IPS-20b (cell line): ENCODE results near the gene PRTN3.
A peak's percentile ranks its signal among the peaks of the same experiment; 100 is the strongest.

Experiments used
- H3K27ac ChIP-seq: one replicate; pipeline ENCODE4 v1.5.1; 2013; ENCODE audit warnings: low read length
- H3K27me3 ChIP-seq: 2 replicates; pipeline ENCODE4 v1.6.1; 2013; ENCODE audit warnings: mild to moderate bottlenecking, low read length, inconsistent platforms; ENCODE audit not compliant: insufficient read depth
- H3K36me3 ChIP-seq: 2 replicates; pipeline ENCODE4 v1.6.1; 2013; ENCODE audit warnings: low read depth, mild to moderate bottlenecking, inconsistent platforms, low read length, moderate library complexity; ENCODE audit not compliant: insufficient read depth
- H3K4me1 ChIP-seq: 2 replicates; pipeline ENCODE4 v1.6.1; 2013; ENCODE audit warnings: mild to moderate bottlenecking, control low read depth, inconsistent platforms, low read length, moderate library complexity; ENCODE audit not compliant: insufficient read depth
- H3K4me3 ChIP-seq: 2 replicates; pipeline ENCODE4 v1.5.1; 2013; ENCODE audit warnings: mild to moderate bottlenecking, low read length, inconsistent platforms
- H3K9ac ChIP-seq: 2 replicates; pipeline ENCODE4 v1.6.1; 2013; ENCODE audit warnings: low read depth, mild to moderate bottlenecking, inconsistent platforms, low read length, moderate library complexity
- H3K9me3 ChIP-seq: 2 replicates; pipeline ENCODE4 v1.6.1; 2013; ENCODE audit warnings: mild to moderate bottlenecking, low read depth, low read length, inconsistent platforms; ENCODE audit not compliant: insufficient read depth

Gene PRTN3

DNA sequence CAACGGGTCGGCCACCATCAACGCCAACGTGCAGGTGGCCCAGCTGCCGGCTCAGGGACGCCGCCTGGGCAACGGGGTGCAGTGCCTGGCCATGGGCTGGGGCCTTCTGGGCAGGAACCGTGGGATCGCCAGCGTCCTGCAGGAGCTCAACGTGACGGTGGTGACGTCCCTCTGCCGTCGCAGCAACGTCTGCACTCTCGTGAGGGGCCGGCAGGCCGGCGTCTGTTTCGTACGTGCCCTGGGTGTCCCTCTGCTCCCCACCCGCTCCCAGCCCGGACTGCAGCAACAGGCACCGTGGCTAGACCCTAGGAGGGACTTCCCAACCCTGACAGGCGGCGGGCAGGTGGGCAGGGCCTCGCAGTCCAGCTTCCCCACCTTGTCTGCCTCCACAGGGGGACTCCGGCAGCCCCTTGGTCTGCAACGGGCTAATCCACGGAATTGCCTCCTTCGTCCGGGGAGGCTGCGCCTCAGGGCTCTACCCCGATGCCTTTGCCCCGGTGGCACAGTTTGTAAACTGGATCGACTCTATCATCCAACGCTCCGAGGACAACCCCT is 14.8 kb downstream of the PRTN3 start:
- Histone ChIP-seq H3K27ac (no peak overlapping the region), H3K27me3 (peaks cover 25% of the 10 kb centered on the region), H3K4me3 (no peak overlapping the region), H3K9me3 (no peaks in the 10 kb centered on the region), H3K4me1 (no peaks in the 10 kb centered on the region), H3K9ac (no peak overlapping the region), H3K36me3 (no peaks in the 10 kb centered on the region)

DNA sequence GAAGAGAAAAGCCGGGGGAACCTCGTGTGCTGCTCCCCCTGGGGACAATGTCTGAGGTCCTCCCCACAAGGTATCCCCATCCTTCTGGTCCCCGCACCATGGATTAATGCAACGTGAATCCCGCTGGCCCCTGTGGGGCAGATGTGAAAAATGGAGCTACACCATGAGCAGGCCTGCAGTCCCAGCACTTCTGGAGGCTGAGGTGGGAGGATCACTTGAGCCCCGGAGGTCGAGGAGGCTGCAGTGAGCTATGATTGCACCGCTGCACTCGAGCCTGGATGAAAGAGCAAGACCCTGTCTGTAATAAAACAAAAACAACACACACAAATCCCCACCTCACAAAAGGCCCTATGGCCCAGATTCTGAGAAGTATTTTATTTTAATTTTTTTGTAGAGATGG is 17.5 kb downstream of the PRTN3 start:
- Histone ChIP-seq H3K27me3 (peaks cover 35% of the 10 kb centered on the region), H3K4me3 (no peak overlapping the region), H3K36me3 (no peaks in the 10 kb centered on the region), H3K4me1 (no peaks in the 10 kb centered on the region), H3K9ac (no peak overlapping the region), H3K27ac (no peak overlapping the region), H3K9me3 (no peaks in the 10 kb centered on the region)

DNA sequence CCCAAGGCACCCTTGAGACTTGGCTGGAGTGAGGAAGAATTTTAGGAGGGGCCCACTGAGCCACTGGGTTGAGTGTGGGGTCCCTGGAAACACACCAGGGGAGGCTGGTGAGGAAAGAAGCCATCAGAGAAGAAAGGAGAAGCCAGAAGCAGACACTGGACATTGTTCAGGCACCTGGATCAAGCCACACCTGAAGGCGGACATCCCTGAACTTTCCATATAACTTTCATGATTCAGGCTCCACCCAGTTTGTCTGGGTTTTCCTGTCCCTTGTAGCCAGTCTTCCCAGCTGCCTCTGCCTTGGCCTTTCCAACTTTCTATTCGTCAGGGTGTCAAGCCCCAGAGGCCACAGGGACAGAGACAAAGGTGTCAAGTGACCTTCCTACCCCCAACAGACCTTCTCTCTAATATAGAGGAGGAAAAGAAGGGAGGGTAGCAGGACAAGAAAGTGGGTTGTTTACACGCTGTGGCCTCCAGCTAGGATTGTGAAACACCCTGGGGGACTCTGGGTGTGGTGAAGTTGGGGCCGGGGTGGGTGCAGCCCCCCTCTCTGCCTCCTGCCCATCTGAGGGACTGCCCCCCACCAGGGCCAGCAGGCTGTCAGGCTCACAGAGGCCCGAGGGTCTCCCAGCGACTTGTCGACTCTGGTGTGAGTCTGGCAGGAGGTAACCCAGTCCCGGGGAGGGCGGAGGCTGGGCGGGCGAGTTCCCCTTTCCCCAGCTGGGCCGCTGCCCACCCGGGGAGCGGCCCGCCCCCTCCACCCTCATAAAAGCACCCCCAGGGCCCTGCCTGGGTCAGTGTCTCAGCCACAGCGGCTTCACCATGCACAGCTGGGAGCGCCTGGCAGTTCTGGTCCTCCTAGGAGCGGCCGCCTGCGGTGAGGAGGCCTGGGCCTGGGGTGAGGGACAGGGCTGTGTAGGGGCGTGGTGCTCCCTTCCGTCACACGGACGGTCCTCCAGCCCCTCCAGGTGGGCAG is 18.4 kb downstream of the PRTN3 start, which contains the start of gene CFD:
Gene CFD (plus strand): TSS at position 797 of the 976 bp plus-strand sequence. CDS start 26 bp downstream, at position 823.
- no peak within 1 kb of the TSS for H3K27ac ChIP-seq

DNA sequence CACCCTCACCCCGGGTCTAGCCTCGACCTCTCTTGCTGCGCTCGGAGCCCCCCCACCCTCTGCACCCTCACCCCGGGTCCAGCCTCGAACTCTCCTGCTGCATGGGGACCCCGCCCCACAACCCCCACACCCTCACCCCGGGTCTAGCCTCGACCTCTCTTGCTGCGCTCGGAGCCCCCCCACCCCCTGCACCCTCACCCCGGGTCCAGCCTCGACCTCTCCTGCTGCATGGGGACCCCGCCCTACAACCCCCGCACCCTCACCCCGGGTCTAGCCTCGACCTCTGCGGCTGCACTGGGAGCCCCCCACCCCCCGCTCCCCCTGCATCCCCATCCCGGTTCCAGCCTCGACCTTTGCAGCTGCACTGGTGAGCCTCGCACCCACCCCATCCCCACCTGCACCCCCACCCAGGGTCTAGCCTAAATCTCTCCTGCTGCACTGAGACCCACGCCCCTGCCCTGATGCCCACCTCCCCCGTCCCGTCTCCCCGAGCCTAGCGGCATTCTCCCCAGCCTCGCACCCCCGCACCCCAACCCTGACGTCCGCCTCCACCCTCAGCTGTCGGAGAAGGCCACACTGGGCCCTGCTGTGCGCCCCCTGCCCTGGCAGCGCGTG is 20.4 kb downstream of the PRTN3 start:
- no peaks in the 10 kb centered on the region for H3K9me3 ChIP-seq
- H3K4me3 ChIP-seq, result no peak overlapping the region; the same call in 1 of the 2 replicates
- H3K9ac ChIP-seq, result no peak overlapping the region
- no peaks in the 10 kb centered on the region for H3K36me3 ChIP-seq
- no peaks in the 10 kb centered on the region for H3K4me1 ChIP-seq
- no peak overlapping the region for H3K27ac ChIP-seq
- peaks cover 36% of the 10 kb centered on the region for H3K27me3 ChIP-seq

More for the DNA sequence above, 18.4 kb downstream of the PRTN3 start, which contains the start of gene CFD:
- Histone ChIP-seq H3K36me3 (no peaks in the 10 kb centered on the region), H3K9me3 (no peaks in the 10 kb centered on the region), H3K4me3 (peak within 1 kb of the TSS; percentile 40; the same call in 1 of the 2 replicates), H3K9ac (no peak within 1 kb of the TSS), H3K4me1 (no peaks in the 10 kb centered on the region), H3K27me3 (peaks cover 36% of the 10 kb centered on the region)

DNA sequence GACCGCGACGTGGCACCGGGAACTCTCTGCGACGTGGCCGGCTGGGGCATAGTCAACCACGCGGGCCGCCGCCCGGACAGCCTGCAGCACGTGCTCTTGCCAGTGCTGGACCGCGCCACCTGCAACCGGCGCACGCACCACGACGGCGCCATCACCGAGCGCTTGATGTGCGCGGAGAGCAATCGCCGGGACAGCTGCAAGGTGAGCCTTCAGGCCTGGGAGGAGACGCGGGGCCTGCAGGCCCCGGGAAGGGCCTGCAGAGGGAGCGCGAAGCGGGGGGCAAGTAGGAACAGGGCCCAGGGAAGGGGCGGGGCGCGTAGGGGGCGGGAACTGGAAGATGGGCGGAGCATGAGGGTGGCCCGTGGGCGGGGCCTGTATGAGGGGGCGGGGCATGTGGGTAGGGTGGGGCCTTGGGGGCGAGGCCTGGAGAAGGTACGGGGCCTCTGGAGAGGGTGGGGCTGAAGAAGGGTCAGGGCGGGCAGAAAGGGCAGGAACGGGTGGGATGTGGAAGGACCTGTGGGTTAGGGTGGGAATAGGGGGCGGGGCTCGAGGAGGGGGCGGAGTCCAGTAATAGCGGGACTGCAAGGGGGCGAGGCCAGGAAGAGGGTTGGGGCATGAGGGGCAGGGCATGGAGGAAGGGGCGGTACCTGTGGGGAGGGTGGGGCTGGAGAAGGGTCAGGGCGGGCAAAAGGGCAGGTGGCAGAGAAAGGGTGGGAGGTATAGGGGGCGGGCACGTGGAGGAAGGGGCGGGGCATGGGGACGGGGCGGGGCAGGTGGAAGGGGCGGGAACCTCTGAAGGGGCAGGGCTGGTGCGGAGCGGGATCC is 21.2 kb downstream of the PRTN3 start:
- Histone ChIP-seq H3K4me1 (no peaks in the 10 kb centered on the region), H3K4me3 (peak overlapping the region; percentile 56; the same call in 1 of the 2 replicates)

DNA sequence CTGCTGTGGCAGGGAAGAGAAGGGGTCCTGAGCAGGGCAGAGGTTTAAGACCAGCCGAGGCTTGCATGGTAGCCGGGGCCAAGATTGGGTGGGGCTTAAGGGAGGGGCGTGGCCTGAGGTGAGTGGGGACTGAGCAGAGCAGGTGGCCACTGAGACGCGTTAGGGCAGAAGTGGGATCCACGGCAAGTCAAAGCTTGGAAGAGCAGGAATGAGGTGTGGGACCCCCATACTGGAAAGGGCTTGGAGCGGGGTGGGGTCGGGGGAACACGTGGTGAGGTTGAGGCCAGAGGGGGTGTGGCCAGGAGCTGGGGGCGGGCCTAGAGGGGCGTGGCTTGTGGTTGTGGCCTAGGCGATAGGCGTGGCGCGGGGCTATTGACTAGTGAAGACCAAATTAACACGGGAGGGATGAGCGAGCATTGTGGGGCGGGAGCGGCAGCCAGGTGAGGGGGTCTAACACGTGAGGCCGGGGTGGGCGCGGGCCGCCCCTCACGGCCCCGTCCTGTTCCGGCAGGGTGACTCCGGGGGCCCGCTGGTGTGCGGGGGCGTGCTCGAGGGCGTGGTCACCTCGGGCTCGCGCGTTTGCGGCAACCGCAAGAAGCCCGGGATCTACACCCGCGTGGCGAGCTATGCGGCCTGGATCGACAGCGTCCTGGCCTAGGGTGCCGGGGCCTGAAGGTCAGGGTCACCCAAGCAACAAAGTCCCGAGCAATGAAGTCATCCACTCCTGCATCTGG is 21.9 kb downstream of the PRTN3 start:
- peaks cover 4% of the 10 kb centered on the region; the same call in 1 of the 2 replicates for H3K36me3 ChIP-seq
- H3K27me3 ChIP-seq, result peaks cover 36% of the 10 kb centered on the region
- peaks cover 4% of the 10 kb centered on the region for H3K4me1 ChIP-seq
- H3K9me3 ChIP-seq, result no peaks in the 10 kb centered on the region
- H3K9ac ChIP-seq, result no peak overlapping the region
- H3K27ac ChIP-seq, result no peak overlapping the region
- peak overlapping the region; percentile 56; the same call in 1 of the 2 replicates for H3K4me3 ChIP-seq

More for the DNA sequence above, 21.2 kb downstream of the PRTN3 start:
- Histone ChIP-seq H3K9me3 (no peaks in the 10 kb centered on the region), H3K36me3 (no peaks in the 10 kb centered on the region), H3K27ac (no peak overlapping the region), H3K9ac (no peak overlapping the region), H3K27me3 (peaks cover 36% of the 10 kb centered on the region)

DNA sequence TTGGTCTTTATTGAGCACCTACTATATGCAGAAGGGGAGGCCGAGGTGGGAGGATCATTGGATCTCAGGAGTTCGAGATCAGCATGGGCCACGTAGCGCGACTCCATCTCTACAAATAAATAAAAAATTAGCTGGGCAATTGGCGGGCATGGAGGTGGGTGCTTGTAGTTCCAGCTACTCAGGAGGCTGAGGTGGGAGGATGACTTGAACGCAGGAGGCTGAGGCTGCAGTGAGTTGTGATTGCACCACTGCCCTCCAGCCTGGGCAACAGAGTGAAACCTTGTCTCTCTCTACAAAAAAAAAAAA is 22.5 kb downstream of the PRTN3 start:
- peaks cover 4% of the 10 kb centered on the region for H3K4me1 ChIP-seq
- H3K9me3 ChIP-seq, result no peaks in the 10 kb centered on the region
- no peak overlapping the region for H3K9ac ChIP-seq
- peaks cover 35% of the 10 kb centered on the region for H3K27me3 ChIP-seq
- peak overlapping the region; percentile 56; the same call in 1 of the 2 replicates for H3K4me3 ChIP-seq
- H3K27ac ChIP-seq, result no peak overlapping the region
- H3K36me3 ChIP-seq, result peaks cover 5% of the 10 kb centered on the region; the same call in 1 of the 2 replicates

DNA sequence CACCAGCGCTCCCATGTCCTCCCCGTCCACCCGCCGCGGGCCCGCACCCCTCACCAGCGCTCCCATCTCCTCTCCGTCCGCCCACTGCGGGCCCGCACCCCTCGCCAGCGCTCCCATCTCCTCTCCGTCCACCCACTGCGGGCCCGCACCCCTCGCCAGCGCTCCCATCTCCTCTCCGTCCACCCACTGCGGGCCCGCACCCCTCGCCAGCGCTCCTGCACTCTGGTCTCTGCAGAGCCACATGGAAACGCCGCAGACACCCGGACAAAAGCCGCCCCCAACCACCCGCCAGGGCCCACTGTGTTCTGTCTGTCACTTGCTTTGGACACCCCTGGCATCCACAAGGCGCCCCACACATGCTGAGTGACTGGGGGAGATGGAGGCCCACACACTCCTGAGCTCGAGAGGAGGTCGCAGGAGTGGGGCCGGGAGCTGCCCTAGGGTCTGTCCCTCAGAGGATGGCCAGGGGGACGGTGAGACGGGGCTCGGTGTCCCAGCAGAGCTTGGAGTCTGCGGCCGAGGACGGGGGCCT is 26.0 kb downstream of the PRTN3 start:
- peaks cover 10% of the 10 kb centered on the region; the same call in 1 of the 2 replicates for H3K36me3 ChIP-seq
- no peak overlapping the region for H3K27ac ChIP-seq
- no peak overlapping the region for H3K4me3 ChIP-seq
- no peaks in the 10 kb centered on the region for H3K9me3 ChIP-seq
- H3K9ac ChIP-seq, result no peak overlapping the region
- H3K27me3 ChIP-seq, result peaks cover 7% of the 10 kb centered on the region
- H3K4me1 ChIP-seq, result peaks cover 4% of the 10 kb centered on the region

DNA sequence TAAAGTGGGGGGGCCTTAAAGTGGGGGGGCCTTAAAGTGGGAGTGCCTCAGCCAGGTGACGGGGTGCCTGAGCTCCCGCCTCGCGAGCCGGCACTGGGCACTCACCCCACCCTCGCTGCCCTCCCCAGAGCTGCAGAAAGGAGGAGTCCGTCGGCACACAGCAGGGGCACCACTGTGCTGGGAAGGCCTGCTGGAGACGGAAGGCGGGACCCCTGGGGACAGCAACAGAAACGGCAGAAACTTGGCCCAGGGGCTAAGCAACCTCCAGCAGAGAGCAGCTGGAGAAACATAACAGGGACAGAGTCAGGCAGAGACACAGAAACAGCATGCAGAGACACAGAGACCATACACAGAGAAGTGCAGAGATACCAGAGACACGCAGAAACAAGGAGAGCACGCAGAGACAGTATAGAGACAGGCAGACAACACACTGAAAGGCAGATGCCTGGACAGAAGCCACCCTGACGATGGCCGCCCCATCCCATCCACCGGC is 26.5 kb downstream of the PRTN3 start:
- H3K27me3 ChIP-seq, result peaks cover 7% of the 10 kb centered on the region
- H3K27ac ChIP-seq, result no peak overlapping the region
- H3K36me3 ChIP-seq, result peaks cover 10% of the 10 kb centered on the region; the same call in 1 of the 2 replicates
- H3K4me3 ChIP-seq, result no peak overlapping the region
- peaks cover 4% of the 10 kb centered on the region for H3K4me1 ChIP-seq
- H3K9ac ChIP-seq, result no peak overlapping the region
- H3K9me3 ChIP-seq, result no peaks in the 10 kb centered on the region

DNA sequence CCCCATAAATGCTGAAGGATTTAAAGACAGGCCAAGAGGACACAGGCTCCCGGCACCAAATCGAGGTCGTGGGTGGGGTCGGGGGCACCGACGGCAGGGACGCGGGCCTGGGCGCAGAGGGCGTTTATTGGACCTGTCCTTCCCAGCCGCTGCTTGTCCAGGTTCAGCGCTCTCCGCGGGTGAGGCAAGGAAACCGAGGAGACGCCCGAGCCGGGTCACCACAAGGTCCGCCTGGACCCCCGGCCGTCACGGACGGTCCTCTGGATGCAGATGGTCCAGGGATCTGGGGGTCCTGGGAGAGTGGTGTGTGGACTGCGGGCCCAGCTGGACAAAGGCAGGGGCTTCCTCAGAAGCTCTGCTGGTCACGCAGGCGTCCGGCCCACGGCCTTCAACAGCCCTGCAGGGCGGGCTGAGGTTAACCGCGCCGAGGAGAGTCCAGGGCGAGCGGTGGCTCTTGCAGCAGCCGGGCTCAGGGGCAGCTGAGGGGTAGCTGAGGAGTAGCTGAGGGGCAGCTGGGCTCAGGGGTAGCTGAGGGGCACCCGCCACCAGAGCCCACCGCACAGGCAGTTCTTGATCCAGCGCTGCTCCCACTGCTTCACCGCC is 27.2 kb downstream of the PRTN3 start:
- Histone ChIP-seq H3K36me3 (peaks cover 10% of the 10 kb centered on the region; the same call in 1 of the 2 replicates), H3K27me3 (peaks cover 5% of the 10 kb centered on the region), H3K27ac (no peak overlapping the region), H3K9ac (no peak overlapping the region), H3K9me3 (no peaks in the 10 kb centered on the region), H3K4me1 (peaks cover 4% of the 10 kb centered on the region), H3K4me3 (no peak overlapping the region)
